ENCODE results near the gene CTXN2.

The CTXN2 gene

GRCh38 chr15:48222627-48223026 lies 31.2 kb downstream of the CTXN2 start:
- DNase-seq: no peak

GRCh38 chr15:48225771-48226170 lies 34.3 kb downstream of the CTXN2 start:
- no peak for DNase-seq

- no peak for DNase-seq
These were observed 39.0 kb downstream of the CTXN2 start for GRCh38 chr15:48230498-48230897.

GRCh38 chr15:48233246-48233645 lies 41.8 kb downstream of the CTXN2 start:
- DNase-seq: no peak

GRCh38 chr15:48239334-48239733 lies 47.9 kb downstream of the CTXN2 start:
- no peak for DNase-seq

DNA sequence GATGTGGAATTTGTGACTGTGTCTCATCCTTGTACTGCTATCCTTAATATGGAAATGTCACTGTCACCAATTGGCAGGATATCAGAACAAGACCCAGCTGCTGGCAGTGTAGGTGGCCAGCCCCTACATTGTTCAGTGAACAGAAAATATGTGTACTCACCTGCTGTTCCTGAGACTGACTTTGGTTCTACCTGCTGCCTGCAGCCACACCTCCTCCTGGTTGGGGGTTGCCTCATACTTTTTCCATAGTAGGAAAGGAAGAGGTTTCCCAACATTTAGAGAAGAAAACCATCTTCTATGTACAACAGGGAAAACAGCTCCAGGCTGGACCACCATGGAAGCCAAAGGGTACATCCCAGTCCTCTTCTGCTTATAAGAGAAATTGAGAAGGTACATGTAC lies 50.5 kb downstream of the CTXN2 start:
- DNase-seq: no peak

GRCh38 chr15:48242535-48242934 lies 51.1 kb downstream of the CTXN2 start:
- DNase-seq: no peak

DNA sequence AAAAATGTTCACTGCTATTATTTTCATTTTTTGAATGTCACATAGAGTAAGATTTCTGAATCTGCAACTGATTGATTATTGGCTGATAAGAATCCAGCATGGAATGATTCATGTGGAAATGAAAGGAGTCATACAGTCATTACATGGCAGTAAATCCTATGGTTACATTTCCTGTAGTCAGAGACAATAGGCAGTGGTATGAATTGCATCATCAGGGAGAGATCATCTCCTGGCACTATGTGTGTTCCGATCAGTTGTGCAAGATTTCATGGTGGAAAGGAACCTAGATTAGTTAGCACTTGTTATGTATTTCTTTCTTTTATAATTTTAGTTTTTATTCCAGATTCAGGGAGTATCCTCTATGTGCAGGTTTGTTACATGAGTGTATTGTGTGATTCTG lies 53.5 kb downstream of the CTXN2 start:
- peak; percentile 12 for DNase-seq

DNA sequence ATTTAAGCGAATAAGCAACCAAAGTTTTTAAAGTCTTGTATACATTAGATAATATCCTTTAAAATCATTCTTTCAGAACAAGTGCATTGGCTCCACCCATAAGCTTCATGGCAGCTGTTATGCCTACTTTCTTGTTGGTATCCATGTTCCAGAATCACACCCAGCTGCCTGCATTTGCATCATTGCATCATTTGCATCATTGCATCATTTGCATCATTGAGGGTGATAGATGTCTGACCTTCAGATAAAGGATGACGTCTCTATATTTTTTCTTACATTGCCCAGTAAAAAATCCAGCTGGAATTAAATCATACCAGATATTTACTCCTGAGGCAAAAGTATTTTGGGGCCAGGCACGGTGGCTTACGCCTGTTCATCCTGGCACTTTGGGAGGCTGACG lies 56.9 kb downstream of the CTXN2 start:
- DNase-seq: no peak

DNA sequence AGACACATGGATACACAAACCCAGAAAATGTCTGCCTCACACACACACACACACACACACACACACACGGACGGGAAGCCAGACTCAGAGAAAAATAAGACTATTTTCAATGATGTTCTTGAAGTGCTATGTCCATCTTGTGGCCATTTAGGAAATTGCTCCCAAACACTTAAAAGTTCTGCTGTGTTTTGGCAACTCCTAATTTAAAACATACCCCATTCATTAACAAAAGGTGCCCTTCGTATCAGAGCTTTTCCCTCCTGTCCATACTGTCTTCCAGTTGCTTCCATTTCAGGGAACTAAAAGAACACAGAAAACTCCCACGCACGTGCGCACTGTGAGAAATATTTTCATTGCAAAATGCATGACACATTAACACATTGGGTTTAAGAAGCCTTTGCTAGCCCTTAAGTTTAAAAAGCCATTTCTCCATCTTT lies 59.2 kb downstream of the CTXN2 start:
- DNase-seq: peak; percentile 83

GRCh38 chr15:48253172-48253571 lies 61.7 kb downstream of the CTXN2 start:
- no peak for DNase-seq

Measured in fibroblast of skin of scalp (primary cell).